ENCODE measurements around the gene NKX2-1.
A peak's percentile ranks its signal among the peaks of the same experiment; 100 is the strongest.
"Not testable (repeated sequence)": the region's sequence is repeated elsewhere in the genome, so short reads cannot be mapped to it uniquely, and the experiment has no call there.

Gene NKX2-1

GRCh38 chr14:36519431-36520321 is at the start of gene NKX2-1:
Gene NKX2-1, minus strand, starts transcription at chr14:36520232. Its CDS starts 103 bp downstream, at chr14:36520129.
- peak; percentile 99 for DNase-seq

GRCh38 chr14:36556811-36557433 is 36.9 kb upstream of the NKX2-1 start:
- DNase-seq, result no peak

- DNase-seq, result no peak
These were observed 36.1 kb upstream of the NKX2-1 start for GRCh38 chr14:36555998-36556743.

GRCh38 chr14:36553656-36554260 is 33.7 kb upstream of the NKX2-1 start:
- DNase-seq, result peak; percentile 77

GRCh38 chr14:36550899-36551298 is 30.9 kb upstream of the NKX2-1 start:
- no peak for DNase-seq

- DNase-seq, result not testable (repeated sequence)
These were observed 24.2 kb upstream of the NKX2-1 start for GRCh38 chr14:36544280-36544679.

- no peak for DNase-seq
These were observed 18.0 kb upstream of the NKX2-1 start for GRCh38 chr14:36538051-36538450.

GRCh38 chr14:36529062-36529461 is 9.0 kb upstream of the NKX2-1 start:
- no peak for DNase-seq

GRCh38 chr14:36525746-36526099 is 5.7 kb upstream of the NKX2-1 start:
- DNase-seq, result no peak

GRCh38 chr14:36524874-36525745 is 5.1 kb upstream of the NKX2-1 start:
- DNase-seq, result no peak

- no peak for DNase-seq
These were observed 4.3 kb upstream of the NKX2-1 start for GRCh38 chr14:36524220-36524837.

GRCh38 chr14:36522972-36523715 is 3.1 kb upstream of the NKX2-1 start:
- no peak for DNase-seq

GRCh38 chr14:36522347-36522971 is 2.4 kb upstream of the NKX2-1 start:
- DNase-seq, result no peak

GRCh38 chr14:36521598-36522345 is 1.7 kb upstream of the NKX2-1 start:
- no peak for DNase-seq

GRCh38 chr14:36520601-36521525 is 831 bp upstream of the NKX2-1 start:
- peak; percentile 98 for DNase-seq

- DNase-seq, result peak; percentile 96
These were observed 1.2 kb downstream of the NKX2-1 start for GRCh38 chr14:36518586-36519430.

GRCh38 chr14:36518031-36518585 is 1.9 kb downstream of the NKX2-1 start:
- peak; percentile 86 for DNase-seq
